ENCODE measurements around the gene FAM228B.

FAM228B gene

DNA sequence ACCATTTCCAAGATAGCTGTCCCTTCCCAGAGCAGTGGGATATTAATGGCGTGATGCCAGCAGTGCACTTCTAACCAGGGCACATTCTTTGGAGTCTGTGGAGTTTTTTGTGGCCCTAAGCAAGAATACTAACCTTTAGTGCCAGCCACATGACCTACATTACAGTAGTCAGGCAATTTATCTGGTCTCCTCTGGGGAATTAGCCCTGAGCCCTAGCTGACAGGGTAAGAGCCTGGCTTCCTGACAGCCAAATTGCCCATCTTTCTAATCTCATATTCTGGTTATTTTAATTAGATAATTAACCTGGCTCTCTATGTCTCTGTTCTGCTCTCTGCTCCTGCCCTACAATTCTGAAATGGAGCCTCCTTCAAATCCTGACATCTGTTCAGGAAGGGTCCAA lies 5.4 kb upstream of the FAM228B start:
- intact Hi-C loops (cut with DNase I; ENCODE audit: low total_unique reads) = no loop called here
- no peak for DNase-seq
- no peak overlapping the region for H3K27ac ChIP-seq
- no peak overlapping the region for H3K4me3 ChIP-seq
- TF ChIP-seq CTCF (IDR thresholded peaks at IDR 0.05) = no peak
- no peaks in the 10 kb centered on the region for H3K27me3 ChIP-seq
- peaks cover 0 to 8% (median 0%) of the 10 kb centered on the region in 3 donors for H3K36me3 ChIP-seq
- H3K4me1 ChIP-seq = peaks cover 0 to 8% (median 2%) of the 10 kb centered on the region in 4 donors
- no peaks in the 10 kb centered on the region for H3K9me3 ChIP-seq

- Histone ChIP-seq H3K4me1 (peaks cover 0 to 27% (median 14%) of the 10 kb centered on the region in 4 donors), H3K36me3 (no peaks in the 10 kb centered on the region), H3K9me3 (no peaks in the 10 kb centered on the region), H3K27ac (no peak overlapping the region), H3K27me3 (no peaks in the 10 kb centered on the region), H3K4me3 (no peak overlapping the region)
- no peak for TF ChIP-seq CTCF (IDR thresholded peaks at IDR 0.05)
- intact Hi-C loops (cut with DNase I; ENCODE audit: low total_unique reads) = no loop called here
- no peak for DNase-seq
Measured at GRCh38 chr2:24121066-24121465, 2.2 kb upstream of the FAM228B start.

GRCh38 chr2:24121469-24121868 lies 1.8 kb upstream of the FAM228B start:
- H3K4me3 ChIP-seq = no peak overlapping the region
- TF ChIP-seq CTCF (IDR thresholded peaks at IDR 0.05) = no peak
- no peak overlapping the region for H3K27ac ChIP-seq
- no peak for DNase-seq
- H3K4me1 ChIP-seq = peaks cover 0 to 27% (median 14%) of the 10 kb centered on the region in 4 donors
- H3K9me3 ChIP-seq = no peaks in the 10 kb centered on the region
- intact Hi-C loops (cut with DNase I; ENCODE audit: low total_unique reads) = no loop called here
- no peaks in the 10 kb centered on the region for H3K36me3 ChIP-seq
- H3K27me3 ChIP-seq = no peaks in the 10 kb centered on the region

DNA sequence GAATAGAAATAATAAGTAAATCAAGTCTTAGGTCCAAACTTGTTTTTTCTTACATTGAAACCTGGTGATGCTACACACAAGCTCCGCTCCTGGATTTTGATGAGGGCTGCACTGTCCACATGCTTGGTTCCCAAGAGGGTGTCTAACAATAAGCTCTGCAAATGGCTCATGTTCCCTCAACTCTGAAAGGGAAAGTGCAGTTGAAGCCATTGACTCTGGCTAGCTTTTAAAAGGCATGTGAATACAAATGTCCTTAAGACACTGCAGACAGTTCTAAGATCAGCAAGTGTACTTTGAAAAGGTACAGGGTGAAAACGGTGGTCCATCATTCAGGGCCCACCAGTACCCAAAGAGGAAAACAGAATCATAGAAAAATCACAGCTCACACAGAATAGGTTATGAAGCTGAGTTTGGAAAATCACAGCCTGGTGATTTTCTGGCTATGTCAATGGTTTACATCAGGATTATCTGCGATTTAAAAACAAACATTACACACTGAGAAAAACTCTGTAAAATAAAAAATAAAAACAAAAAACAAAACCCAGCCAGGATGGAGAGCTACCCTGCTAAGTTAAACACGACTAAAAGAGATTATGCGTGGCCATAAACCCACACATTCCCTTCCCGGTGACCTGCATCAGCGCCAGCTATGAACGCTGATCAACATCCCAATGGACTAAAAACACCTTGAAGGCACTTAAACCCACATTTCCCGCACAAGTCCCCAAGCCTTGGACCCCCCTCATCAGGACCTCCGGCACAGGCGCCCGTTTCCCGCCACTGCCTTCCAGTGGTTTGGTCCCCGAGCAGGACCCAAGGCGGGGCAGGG lies 689 bp upstream of the FAM228B start:
- no peak for DNase-seq

GRCh38 chr2:24123922-24124580 lies 782 bp downstream of the FAM228B start:
- H3K27ac ChIP-seq = peak overlapping the region; percentile 94
- H3K4me1 ChIP-seq = peaks cover 0 to 27% (median 14%) of the 10 kb centered on the region in 4 donors
- no peaks in the 10 kb centered on the region for H3K27me3 ChIP-seq
- no peaks in the 10 kb centered on the region for H3K9me3 ChIP-seq
- TF ChIP-seq CTCF (IDR thresholded peaks at IDR 0.05) = no peak
- DNase-seq = no peak
- peak overlapping the region; percentile 79 to 84 for H3K4me3 ChIP-seq
- H3K36me3 ChIP-seq = no peaks in the 10 kb centered on the region
- intact Hi-C loops (cut with DNase I; ENCODE audit: low total_unique reads) = no loop called here

More for the DNA sequence above, 689 bp upstream of the FAM228B start:
- TF ChIP-seq CTCF (IDR thresholded peaks at IDR 0.05) = no peak
- peak overlapping the region; percentile 94 for H3K27ac ChIP-seq
- no peaks in the 10 kb centered on the region for H3K9me3 ChIP-seq
- peaks cover 0 to 27% (median 14%) of the 10 kb centered on the region in 4 donors for H3K4me1 ChIP-seq
- peak overlapping the region; percentile 79 to 84 for H3K4me3 ChIP-seq
- intact Hi-C loops (cut with DNase I; ENCODE audit: low total_unique reads) = no loop called here
- H3K27me3 ChIP-seq = no peaks in the 10 kb centered on the region
- no peaks in the 10 kb centered on the region for H3K36me3 ChIP-seq
